SJCRH30 (cell line): ENCODE data around the gene TC2N. TPM values are rescaled to one million over a fixed set of nuclear protein-coding genes. Genes with fewer than 3 reads are reported as not detected.
"Not testable (repeated sequence)": the region's sequence is repeated elsewhere in the genome, so short reads cannot be mapped to it uniquely, and the experiment has no call there.

Experiments used
- DNase-seq, 2 experiments: peaks; one replicate each; pipeline ENCODE4 v3.0.0-alpha.2; 2015 to 2020
- H3K27ac ChIP-seq: fragments of 250-450 bp; sonication (Bioruptor Pico); 2 replicates; pipeline ENCODE4 v1.5.1; 2020; ENCODE audit warnings: mild to moderate bottlenecking, moderate library complexity
- H3K27me3 ChIP-seq: fragments of 250-450 bp; sonication (Bioruptor Pico); 2 replicates; pipeline ENCODE4 v1.5.1; 2020; ENCODE audit warnings: mild to moderate bottlenecking, moderate library complexity
- H3K36me3 ChIP-seq: fragments of 250-450 bp; sonication (Bioruptor Pico); 2 replicates; pipeline ENCODE4 v1.5.1; 2020; ENCODE audit warnings: mild to moderate bottlenecking, moderate library complexity
- H3K4me1 ChIP-seq: fragments of 250-450 bp; sonication (Bioruptor Pico); 2 replicates; pipeline ENCODE4 v1.5.1; 2020; ENCODE audit warnings: mild to moderate bottlenecking, moderate library complexity
- H3K4me3 ChIP-seq: fragments of 250-450 bp; sonication (Bioruptor Pico); 2 replicates; pipeline ENCODE4 v1.5.1; 2020; ENCODE audit warnings: mild to moderate bottlenecking, moderate library complexity
- H3K9me3 ChIP-seq: fragments of 250-450 bp; sonication (Bioruptor Pico); replicated peaks from 2 replicates; pipeline ENCODE4 v1.5.1; 2020; ENCODE audit warnings: mild to moderate bottlenecking, moderate library complexity
- total RNA-seq: library from RNA; depleted of rRNA; stranded (reverse); fragments of >200 nt; shearing (Covaris generic); gene quantifications from 2 replicates; pipeline ENCODE4 v1.2.3, GENCODE V29; 2014

TC2N gene
- total RNA-seq, 1 experiment from 2014 or later: 0.26 TPM

DNA sequence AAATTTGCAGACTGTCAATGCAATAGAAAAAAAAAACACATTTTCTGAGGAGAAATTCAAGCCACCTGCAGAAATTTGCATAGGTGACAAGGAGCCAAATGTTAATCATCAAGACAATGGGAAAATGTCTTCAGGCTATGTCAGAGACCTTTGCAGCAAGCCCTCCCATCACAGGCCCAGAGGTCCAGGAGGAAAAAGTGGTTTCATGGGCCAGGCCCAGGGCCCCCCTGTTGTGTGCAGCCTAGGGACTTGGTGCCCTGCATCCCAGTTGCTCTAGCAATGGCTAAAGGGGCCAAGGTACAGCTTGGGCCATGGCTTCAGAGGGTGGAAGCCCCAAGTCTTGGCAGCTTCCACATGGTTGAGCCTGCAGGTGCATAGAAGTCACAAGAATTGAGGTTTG is 60.6 kb downstream of the TC2N start:
- no peak overlapping the region for H3K4me3 ChIP-seq
- H3K36me3 ChIP-seq: no peaks in the 10 kb centered on the region
- no peaks in the 10 kb centered on the region for H3K27me3 ChIP-seq
- DNase-seq: no peak
- H3K27ac ChIP-seq: no peak overlapping the region
- H3K9me3 ChIP-seq: no peaks in the 10 kb centered on the region
- H3K4me1 ChIP-seq: no peaks in the 10 kb centered on the region

DNA sequence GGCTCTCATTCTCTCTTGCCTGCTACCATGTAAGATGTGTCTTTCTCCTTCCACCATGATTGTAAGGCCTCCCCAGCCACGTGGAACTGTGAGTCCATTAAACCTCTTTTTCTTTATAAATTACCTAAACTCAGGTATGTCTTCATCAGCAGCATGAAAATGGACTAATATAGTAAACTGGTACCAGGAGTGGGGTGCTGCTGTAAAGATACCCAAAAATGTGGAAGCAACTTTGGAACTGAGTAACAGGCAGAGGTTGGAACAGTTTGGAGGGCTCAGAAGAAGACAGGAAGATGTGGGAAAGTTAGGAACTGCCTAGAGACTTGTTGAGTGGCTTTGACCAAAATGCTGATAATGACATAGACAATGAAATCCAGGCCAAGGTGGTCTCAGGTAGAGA is 61.2 kb downstream of the TC2N start:
- not testable (repeated sequence) for H3K4me3 ChIP-seq, H3K9me3 ChIP-seq, H3K27ac ChIP-seq, H3K27me3 ChIP-seq, H3K36me3 ChIP-seq, H3K4me1 ChIP-seq, DNase-seq

DNA sequence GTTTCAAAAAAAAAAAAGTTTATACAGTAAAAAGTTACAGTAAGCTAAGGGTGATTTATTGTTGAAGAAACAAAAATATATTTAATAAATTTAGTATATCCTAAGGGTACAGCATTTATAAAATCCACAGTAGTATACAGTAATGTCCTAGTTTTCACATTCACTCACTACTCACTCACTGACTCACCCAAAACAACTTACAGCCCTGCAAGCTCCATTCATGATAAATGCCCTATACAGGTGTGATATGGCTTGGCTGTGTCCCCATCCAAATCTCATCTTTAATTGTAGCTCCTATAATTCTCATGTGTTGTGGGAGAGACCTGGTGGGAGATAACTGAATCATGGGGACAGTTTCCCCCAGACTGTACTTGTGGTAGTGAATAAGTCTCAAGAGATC is 61.7 kb downstream of the TC2N start:
- Histone ChIP-seq H3K9me3 (no peaks in the 10 kb centered on the region), H3K4me3 (no peak overlapping the region), H3K27me3 (no peaks in the 10 kb centered on the region), H3K4me1 (no peaks in the 10 kb centered on the region), H3K27ac (no peak overlapping the region), H3K36me3 (no peaks in the 10 kb centered on the region)
- DNase-seq: no peak

DNA sequence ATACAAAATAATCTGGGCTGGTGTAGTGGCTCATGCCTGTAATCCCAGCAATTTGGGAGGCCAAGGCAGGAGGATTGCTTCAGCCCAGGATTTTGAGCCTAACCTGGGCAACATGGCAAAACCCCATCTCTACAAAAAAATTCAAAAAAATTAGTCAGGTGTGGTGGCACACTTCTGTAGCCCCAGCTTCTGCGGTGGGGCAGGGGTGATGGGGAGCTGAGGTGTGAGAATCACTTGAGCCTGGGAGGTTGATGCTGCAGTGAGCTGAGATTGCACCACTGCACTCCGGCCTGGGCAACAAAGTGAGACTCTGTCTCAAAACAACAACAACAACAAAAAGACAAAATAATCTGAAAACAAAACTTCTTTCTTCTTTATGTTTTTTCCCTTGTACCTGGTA is 66.0 kb downstream of the TC2N start:
- no peak overlapping the region for H3K4me3 ChIP-seq

DNA sequence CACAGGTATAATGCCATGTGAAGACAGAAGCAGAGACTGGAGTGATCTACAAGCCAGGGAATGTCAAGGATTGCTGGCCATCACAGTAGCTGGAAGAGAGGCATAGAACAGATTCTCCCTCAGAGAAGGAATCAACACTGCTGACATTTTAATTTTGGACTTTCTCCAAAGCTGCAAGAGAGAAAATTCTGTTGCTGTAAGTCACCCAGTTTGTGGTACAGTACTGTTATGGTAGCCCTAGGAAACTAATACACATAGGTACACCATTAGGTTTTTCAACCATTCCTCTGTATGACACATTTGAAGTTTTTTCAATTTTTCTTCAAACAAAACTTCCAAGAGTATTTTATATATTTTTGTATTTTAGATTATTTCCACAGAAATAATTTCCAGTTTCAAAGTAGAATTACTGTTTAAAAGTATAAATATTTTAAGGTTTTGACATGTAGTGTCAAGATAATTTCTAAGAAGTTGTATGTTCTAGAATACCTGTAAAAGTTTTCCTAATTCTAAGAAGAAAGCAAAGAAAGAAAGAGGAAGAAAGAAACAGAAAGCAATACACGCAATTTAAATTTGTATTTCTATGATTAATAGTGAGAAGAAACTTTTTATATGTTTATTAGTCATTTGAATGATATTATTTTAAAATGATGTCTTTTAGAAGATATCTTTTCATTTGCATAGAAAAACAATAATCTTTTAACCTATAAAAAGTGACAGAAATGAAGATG is 70.6 kb downstream of the TC2N start:
- no peak overlapping the region for H3K27ac ChIP-seq
- DNase-seq: no peak
- no peaks in the 10 kb centered on the region for H3K9me3 ChIP-seq
- H3K27me3 ChIP-seq: no peaks in the 10 kb centered on the region
- no peaks in the 10 kb centered on the region for H3K4me1 ChIP-seq
- no peak overlapping the region for H3K4me3 ChIP-seq
- H3K36me3 ChIP-seq: no peaks in the 10 kb centered on the region

More for the DNA sequence above, 66.0 kb downstream of the TC2N start:
- Histone ChIP-seq H3K36me3 (no peaks in the 10 kb centered on the region), H3K9me3 (no peaks in the 10 kb centered on the region), H3K27me3 (no peaks in the 10 kb centered on the region), H3K27ac (no peak overlapping the region), H3K4me1 (no peaks in the 10 kb centered on the region)
- DNase-seq: no peak

DNA sequence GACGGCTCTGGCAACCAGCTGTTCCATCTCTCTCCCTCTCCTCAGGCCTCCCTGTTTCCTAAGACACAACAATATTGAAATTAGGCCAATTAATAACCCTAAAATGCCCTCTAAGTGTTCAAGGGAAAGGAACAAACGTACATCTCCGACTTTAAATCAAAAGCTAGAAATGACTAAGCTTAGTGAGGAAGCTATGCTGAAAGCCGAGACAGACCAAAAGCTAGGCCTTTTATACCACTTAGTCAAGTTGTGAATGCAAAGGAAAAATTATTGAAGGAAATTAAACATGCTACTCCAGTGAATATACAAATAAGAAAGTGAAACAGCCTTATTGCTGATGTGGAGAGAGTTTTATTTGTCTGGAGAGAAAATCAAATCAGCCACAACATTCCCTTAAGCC is 73.6 kb downstream of the TC2N start:
- no peak for DNase-seq
- Histone ChIP-seq H3K4me1 (no peaks in the 10 kb centered on the region), H3K9me3 (no peaks in the 10 kb centered on the region), H3K27me3 (peaks cover 3% of the 10 kb centered on the region; the same call in 1 of the 2 replicates), H3K36me3 (no peaks in the 10 kb centered on the region), H3K4me3 (no peak overlapping the region), H3K27ac (no peak overlapping the region)

DNA sequence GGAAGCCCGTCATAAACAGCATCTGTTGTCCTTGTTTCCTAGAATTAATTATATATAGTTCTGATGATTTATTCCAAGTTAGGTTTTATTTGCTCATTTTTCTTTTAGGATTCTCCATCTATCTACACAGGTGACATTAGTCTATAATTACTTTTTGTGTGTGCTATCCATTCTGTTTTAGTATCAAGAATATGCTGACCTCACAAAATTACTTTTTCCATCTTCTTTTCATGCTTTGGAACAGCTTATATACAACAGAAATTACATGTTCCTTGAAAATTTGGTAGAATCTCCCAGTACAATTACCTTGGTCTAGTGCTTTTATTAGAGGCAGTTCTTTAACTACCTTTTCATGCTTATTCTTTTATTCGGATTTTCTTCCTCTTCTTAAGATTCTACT is 81.1 kb downstream of the TC2N start:
- Histone ChIP-seq H3K36me3 (no peaks in the 10 kb centered on the region), H3K9me3 (no peaks in the 10 kb centered on the region), H3K27ac (no peak overlapping the region), H3K27me3 (no peaks in the 10 kb centered on the region; the same call in 1 of the 2 replicates), H3K4me3 (no peak overlapping the region), H3K4me1 (no peaks in the 10 kb centered on the region)
- DNase-seq: no peak

DNA sequence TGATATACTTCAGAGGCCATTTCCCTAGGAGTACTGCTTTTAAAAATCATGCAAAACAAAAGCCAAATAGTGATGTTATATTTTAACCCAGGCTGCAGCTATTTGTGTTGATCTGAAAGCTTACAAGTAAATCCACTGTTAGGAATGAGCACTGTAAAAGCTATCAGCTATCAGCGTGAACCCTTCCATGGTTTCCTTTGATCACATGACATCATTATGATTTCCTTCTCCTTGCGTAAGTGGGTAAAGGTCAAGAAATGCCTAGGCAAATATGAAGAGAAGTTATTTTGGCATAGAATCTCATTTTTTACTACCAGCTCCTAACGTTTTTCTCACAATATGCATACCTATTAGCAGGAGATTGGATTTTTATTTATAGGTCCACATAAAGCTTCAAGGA is 86.9 kb downstream of the TC2N start:
- Histone ChIP-seq H3K9me3 (no peaks in the 10 kb centered on the region), H3K4me3 (no peak overlapping the region), H3K27ac (no peak overlapping the region), H3K4me1 (no peaks in the 10 kb centered on the region), H3K36me3 (no peaks in the 10 kb centered on the region), H3K27me3 (no peaks in the 10 kb centered on the region; the same call in 1 of the 2 replicates)
- no peak for DNase-seq

DNA sequence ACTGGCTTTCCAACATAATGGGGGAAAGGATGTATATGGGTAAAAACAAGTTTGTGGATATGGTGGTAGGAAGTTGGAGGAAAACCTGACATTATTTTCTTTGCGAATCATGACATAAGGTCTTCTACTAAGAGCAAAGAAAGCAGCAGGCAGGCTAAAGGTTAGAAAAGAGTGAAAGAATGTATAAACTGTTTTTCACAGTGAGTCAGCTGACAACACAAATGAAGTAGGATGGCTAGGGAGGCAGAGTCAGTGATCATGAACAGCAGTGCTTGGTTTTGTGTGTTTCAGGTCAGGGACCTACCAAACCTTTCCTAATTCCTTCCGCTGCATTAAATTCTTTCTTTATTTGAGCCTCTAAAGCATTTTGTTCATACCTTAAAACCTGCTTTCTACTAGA is 89.1 kb downstream of the TC2N start:
- Histone ChIP-seq H3K27ac (no peak overlapping the region), H3K4me3 (no peak overlapping the region), H3K27me3 (no peaks in the 10 kb centered on the region; the same call in 1 of the 2 replicates), H3K9me3 (no peaks in the 10 kb centered on the region; the same call in 1 of the 2 replicates), H3K36me3 (no peaks in the 10 kb centered on the region), H3K4me1 (no peaks in the 10 kb centered on the region)
- DNase-seq: no peak

DNA sequence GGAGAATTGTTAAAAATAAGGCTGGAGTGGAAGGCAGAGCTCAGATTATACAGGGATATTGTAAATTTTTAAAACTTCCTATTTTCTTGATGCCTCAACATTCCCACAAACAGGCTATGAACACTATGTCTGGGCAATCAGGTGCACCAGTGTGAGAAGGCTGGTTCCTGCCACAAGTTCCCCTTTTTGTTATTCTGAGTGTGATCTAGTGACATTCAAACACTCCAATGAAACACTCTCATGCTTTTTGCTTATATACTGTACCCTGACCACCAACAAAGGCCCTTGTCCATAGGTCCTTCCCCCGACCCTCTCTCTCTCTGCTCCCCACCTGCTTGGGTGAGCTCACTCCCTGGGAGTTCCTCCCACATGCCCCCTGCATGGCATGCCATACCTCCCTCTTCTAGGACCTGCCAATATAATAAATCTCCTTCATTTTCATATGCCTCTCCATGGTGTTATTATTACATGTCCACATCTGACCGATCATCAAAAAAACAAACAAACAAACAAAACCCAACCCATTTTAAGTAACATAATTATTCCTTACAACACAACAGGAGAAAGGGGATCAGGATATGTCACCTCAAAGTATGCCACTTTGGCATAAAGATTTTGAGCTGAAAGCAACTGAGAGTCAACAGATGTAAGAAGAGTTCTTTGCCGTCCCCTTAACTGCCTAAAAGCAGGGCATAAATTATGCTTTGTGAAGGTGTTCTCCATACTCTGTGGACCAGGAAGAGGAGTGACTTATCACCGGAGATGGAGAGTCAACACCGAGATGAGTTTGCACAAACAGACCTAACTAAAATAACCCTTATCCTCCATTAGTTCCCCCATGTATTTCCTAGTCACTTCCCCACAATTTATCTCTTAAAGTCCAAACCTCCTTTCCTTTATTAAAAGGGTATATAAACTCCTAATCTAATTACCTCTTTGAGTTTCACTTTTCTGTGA is 92.9 kb downstream of the TC2N start:
- Histone ChIP-seq H3K27ac (no peak overlapping the region), H3K27me3 (peaks cover 4% of the 10 kb centered on the region; the same call in 1 of the 2 replicates), H3K4me3 (no peak overlapping the region), H3K4me1 (no peaks in the 10 kb centered on the region), H3K36me3 (no peaks in the 10 kb centered on the region), H3K9me3 (no peaks in the 10 kb centered on the region; the same call in 1 of the 2 replicates)
- DNase-seq: no peak

DNA sequence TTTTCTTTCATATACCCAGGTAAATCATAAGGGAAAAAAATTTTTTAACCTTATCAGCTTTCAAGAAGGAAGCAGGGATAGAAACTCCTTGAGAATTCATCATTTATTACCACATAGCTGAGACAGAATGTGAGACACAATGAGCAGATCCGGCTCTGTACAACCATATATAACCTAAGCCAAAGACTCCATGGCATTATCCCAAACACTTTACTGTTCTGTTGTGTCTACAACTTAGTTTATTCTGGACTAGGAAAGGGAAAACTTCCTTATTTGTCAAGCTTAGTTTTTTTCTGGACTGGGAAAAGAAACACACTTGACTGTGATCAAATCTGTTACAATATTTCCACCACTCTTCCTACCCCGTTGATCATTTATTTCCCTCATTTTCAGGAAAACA is 97.2 kb downstream of the TC2N start:
- Histone ChIP-seq H3K9me3 (no peaks in the 10 kb centered on the region; the same call in 1 of the 2 replicates), H3K27ac (no peak overlapping the region), H3K27me3 (peaks cover 4% of the 10 kb centered on the region; the same call in 1 of the 2 replicates), H3K36me3 (no peaks in the 10 kb centered on the region), H3K4me1 (no peaks in the 10 kb centered on the region), H3K4me3 (no peak overlapping the region)
- no peak for DNase-seq

DNA sequence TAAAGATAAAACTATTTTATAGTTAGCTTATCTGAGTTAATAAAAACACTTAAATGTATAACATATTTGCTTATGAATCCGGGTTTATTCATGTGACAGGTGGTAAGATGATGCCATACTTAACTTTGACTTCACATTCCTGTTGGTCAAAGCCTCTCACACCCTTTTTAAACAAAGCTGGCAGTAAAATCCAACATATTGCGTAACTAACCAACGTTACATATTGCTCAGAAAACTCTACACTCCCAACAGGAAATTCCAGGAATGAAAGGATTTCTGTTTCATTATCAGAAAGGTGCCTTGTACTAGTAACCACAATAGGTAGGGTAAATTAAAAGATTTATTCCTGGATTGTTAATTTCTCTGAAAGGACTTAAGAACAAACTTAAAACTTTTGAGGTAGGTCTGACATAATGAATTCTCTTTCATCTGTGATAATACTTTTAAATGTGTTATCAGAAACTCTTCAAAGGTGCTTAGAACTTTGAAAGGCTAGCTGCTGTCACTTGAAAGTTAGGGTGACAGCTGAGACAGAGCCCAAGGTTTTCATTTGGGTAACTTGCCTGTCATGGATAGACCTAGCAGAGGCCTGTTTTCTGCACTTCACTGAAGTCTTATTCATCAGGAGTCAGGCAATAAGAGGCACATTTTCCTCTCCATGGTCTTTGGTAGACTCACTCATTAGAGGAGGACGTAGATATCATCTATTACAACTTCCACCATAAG is 111.6 kb downstream of the TC2N start:
- no peaks in the 10 kb centered on the region for H3K36me3 ChIP-seq
- H3K4me3 ChIP-seq: no peak overlapping the region
- DNase-seq: no peak
- H3K9me3 ChIP-seq: no peaks in the 10 kb centered on the region
- no peaks in the 10 kb centered on the region for H3K4me1 ChIP-seq
- no peaks in the 10 kb centered on the region for H3K27me3 ChIP-seq
- H3K27ac ChIP-seq: no peak overlapping the region

DNA sequence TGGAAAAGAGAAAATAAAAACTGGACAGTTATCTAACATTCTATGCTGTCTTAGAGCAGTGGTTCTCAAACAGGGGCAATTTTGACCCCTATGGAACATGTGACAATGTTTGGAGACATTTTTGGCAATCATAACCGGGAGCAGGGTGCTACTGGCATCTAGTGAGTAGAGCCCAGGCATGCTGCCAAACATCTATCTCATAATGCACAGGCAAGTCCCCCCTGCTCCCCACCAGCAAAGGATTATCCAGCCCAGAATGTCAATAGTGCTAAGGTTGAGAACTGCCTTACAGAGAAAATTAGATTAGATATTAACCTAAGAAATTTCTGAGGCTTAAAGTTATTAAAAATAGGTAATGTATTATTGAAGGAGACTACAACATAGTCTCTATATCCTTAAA is 112.5 kb downstream of the TC2N start:
- no peak overlapping the region for H3K27ac ChIP-seq

DNA sequence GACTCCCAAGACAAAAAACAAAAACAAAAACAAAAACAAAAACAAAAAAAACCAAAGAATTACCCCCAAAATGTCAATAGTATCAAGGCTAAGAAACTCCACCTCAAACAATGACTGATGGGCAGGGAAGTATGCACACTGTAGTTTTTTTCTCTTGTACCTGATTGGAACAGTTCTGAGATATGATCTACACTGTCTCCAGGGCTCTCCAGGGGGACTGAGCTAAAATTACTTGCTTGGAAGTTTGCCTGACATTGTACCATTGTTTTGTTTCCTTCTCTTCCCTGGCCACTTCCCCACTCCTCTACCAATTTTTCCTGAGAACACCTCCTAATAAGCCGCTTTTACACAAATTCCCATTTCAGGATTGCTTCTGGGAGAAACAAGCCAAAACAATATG is 113.2 kb downstream of the TC2N start:
- no peaks in the 10 kb centered on the region for H3K36me3 ChIP-seq
- no peaks in the 10 kb centered on the region for H3K4me1 ChIP-seq
- H3K27ac ChIP-seq: no peak overlapping the region
- H3K4me3 ChIP-seq: no peak overlapping the region
- no peak for DNase-seq
- H3K27me3 ChIP-seq: no peaks in the 10 kb centered on the region
- no peaks in the 10 kb centered on the region for H3K9me3 ChIP-seq

More for the DNA sequence above, 112.5 kb downstream of the TC2N start:
- H3K9me3 ChIP-seq: no peaks in the 10 kb centered on the region
- H3K4me3 ChIP-seq: no peak overlapping the region
- DNase-seq: no peak
- no peaks in the 10 kb centered on the region for H3K36me3 ChIP-seq
- no peaks in the 10 kb centered on the region for H3K27me3 ChIP-seq
- H3K4me1 ChIP-seq: no peaks in the 10 kb centered on the region
